Measurements from ENCODE around the gene PDS5A.
"Not testable (repeated sequence)": the region's sequence is repeated elsewhere in the genome, so short reads cannot be mapped to it uniquely, and the experiment has no call there.

PDS5A gene, protein sequence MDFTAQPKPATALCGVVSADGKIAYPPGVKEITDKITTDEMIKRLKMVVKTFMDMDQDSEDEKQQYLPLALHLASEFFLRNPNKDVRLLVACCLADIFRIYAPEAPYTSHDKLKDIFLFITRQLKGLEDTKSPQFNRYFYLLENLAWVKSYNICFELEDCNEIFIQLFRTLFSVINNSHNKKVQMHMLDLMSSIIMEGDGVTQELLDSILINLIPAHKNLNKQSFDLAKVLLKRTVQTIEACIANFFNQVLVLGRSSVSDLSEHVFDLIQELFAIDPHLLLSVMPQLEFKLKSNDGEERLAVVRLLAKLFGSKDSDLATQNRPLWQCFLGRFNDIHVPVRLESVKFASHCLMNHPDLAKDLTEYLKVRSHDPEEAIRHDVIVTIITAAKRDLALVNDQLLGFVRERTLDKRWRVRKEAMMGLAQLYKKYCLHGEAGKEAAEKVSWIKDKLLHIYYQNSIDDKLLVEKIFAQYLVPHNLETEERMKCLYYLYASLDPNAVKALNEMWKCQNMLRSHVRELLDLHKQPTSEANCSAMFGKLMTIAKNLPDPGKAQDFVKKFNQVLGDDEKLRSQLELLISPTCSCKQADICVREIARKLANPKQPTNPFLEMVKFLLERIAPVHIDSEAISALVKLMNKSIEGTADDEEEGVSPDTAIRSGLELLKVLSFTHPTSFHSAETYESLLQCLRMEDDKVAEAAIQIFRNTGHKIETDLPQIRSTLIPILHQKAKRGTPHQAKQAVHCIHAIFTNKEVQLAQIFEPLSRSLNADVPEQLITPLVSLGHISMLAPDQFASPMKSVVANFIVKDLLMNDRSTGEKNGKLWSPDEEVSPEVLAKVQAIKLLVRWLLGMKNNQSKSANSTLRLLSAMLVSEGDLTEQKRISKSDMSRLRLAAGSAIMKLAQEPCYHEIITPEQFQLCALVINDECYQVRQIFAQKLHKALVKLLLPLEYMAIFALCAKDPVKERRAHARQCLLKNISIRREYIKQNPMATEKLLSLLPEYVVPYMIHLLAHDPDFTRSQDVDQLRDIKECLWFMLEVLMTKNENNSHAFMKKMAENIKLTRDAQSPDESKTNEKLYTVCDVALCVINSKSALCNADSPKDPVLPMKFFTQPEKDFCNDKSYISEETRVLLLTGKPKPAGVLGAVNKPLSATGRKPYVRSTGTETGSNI (N-terminal part only)

DNA sequence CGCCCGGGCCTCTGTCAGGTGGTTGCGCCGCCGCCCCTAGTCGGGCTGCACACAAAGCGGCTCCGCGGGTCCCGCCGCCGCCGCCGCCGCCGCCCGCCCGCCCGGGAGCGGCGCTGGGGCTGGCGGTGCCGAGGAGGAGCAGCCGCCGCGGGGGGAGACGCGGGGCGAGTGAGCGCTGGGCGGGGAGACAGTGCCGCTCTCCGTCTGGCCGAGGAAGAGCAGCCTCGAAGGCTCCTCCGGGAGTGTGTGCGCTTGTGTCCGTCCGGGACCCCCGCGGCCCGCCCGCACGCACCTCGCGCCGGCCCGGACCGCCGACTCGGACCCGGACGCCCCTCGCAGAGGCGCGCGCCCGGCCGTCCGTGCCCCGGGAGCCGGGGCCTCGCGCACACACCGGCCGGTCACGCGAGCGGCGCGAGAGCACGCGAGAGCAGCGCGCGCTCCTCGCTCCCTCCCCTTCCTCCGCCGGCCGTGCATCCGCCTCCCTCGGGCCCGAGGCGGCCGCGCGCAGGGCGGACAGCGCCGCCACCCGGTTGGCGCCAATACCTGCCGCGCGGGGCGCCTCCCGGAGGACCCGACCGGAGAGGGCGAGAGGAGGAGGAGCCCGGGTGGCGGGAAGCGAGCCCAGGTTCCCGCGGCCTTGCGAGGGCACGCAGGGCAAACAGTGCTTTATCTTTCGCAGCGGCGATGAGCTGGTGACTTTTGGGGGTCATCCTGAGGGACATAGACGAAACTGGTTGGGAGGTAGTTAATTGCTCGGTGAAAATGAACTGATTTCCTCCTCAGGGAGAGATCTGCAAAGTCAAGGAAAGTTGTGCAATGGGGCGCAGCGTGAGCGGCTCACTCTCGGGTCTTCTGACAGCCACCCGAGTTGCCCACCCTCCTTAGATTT lies at the start of gene PDS5A:
PDS5A (minus strand) TSS at position 423 of the 889 bp plus-strand sequence. CDS start 1,334 bp downstream, outside the sequence.
- peak; percentile 99 for DNase-seq (ENCODE audit: low spot score)

GRCh38 chr4:40024049-40024448 lies 46.3 kb upstream of the PDS5A start:
- DNase-seq (ENCODE audit: low spot score) = not testable (repeated sequence)

DNA sequence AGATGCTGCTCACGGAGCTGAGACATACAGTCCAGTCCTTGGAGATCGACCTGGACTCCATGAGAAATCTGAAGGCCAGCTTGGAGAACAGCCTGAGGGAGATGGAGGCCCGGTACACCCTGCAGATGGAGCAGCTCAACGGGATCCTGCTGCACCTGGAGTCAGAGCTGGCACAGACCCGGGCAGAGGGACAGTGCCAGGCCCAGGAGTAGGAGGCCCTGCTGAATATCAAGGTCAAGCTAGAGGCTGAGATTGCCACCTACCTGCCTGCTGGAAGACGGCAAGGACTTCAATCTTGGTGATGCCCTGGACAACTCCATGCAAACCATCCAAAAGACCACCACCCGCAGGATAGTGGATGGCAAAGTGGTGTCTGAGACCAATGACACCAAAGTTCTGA lies 43.4 kb upstream of the PDS5A start:
- DNase-seq (ENCODE audit: low spot score) = not testable (repeated sequence)

DNA sequence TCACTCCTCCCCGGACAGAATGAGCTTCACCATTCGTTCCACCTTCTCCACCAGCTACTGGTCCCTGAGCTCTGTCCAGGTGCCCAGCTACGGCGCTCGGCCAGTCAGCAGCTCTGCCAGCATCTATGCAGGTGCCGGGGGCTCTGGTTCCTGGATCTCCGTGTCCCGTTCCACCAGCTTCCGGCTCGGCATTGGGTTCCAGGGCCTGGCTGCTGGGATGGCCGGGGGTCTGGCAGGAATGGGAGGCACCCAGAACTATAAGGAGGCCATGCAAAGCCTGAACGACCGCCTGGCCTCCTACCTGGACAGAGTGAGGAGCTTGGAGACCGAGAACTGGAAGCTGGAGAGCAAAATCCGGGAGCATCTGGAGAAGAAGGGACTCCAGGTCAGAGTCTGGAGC lies 42.5 kb upstream of the PDS5A start:
- DNase-seq (ENCODE audit: low spot score) = no peak

- no peak for DNase-seq (ENCODE audit: low spot score)
Observed at GRCh38 chr4:40016007-40016406, 38.3 kb upstream of the PDS5A start.

- DNase-seq (ENCODE audit: low spot score) = peak; percentile 41
Observed at GRCh38 chr4:40003986-40004385, 26.3 kb upstream of the PDS5A start.

- no peak for DNase-seq (ENCODE audit: low spot score)
Observed at GRCh38 chr4:40000711-40001110, 23.0 kb upstream of the PDS5A start.

- no peak for DNase-seq (ENCODE audit: low spot score)
Observed at GRCh38 chr4:39998659-39999345, 21.1 kb upstream of the PDS5A start.

- no peak for DNase-seq (ENCODE audit: low spot score)
Observed at GRCh38 chr4:39996811-39997210, 19.1 kb upstream of the PDS5A start.

GRCh38 chr4:39994406-39994805 lies 16.7 kb upstream of the PDS5A start:
- DNase-seq (ENCODE audit: low spot score) = no peak

- DNase-seq (ENCODE audit: low spot score) = not testable (repeated sequence)
Observed at GRCh38 chr4:39989381-39989780, 11.7 kb upstream of the PDS5A start.

DNA sequence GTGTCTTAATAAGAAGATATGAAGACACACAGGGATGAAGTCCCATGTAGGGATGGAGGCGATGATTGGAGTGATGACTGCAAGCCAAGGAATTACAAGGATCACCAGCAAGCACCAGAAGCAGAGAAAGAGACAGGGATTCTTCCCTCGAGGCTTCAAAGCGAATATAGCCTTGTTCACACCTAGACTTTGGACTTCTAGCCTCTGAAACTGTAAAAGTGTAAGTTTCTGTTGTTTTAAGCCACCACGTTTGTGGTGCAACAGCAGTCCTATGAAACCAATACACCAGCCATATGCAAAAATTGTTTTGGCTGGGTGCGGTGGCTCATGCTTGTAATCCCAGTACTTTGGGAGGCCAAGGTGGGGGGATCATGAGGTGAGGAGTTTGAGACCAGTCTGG lies 9.8 kb upstream of the PDS5A start:
- no peak for DNase-seq (ENCODE audit: low spot score)

DNA sequence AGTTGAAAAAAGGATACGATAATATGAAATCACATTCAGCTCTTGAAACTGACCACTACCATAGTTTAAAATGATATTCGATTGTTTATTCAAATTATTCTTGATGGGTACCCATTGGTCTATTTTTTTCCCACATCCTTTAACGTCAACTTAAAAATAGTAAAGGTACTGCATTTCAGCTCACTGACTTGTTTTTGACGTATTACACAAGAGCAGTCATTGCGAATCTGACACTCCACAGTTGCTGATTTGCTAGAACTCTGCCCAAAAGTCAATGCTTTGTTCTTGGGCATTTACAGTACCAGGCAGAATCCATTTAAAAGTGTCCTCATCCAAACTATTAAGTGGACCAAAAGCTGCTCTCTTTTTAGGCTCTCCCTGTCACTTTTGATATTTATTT lies 1.2 kb upstream of the PDS5A start:
- DNase-seq (ENCODE audit: low spot score) = no peak

DNA sequence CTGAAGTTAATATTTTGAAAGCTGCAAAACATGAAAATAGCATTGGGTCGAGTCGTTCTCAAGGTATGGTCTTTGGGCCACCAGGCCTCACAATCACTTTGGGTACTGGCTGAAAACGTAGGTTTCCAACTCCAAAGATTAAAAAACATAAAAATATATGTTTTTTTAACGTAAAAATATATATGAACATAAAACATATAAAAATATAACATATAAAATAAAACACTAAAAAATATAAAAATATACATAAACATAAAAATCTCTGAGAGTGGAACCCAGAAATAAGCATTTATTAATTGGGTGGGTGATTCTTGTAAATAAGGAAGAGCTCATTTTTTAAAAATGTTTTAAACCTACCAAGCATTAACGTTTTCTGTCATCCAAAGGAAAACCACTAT lies 666 bp upstream of the PDS5A start:
- DNase-seq (ENCODE audit: low spot score) = no peak

GRCh38 chr4:39976945-39977488 lies 694 bp downstream of the PDS5A start:
- peak; percentile 31 for DNase-seq (ENCODE audit: low spot score)

GRCh38 chr4:39976141-39976944 lies 1.4 kb downstream of the PDS5A start:
- DNase-seq (ENCODE audit: low spot score) = peak; percentile 86

GRCh38 chr4:39975488-39976089 lies 2.1 kb downstream of the PDS5A start:
- DNase-seq (ENCODE audit: low spot score) = no peak

- not testable (repeated sequence) for DNase-seq (ENCODE audit: low spot score)
Observed at GRCh38 chr4:39973052-39973451, 4.7 kb downstream of the PDS5A start.
